ENCODE results near the gene ITPRID1.

- TF ChIP-seq CTCF (IDR thresholded peaks at IDR 0.05) (no peak), POLR2A (IDR thresholded peaks at IDR 0.05) (no peak)
Observed at GRCh38 chr7:31478018-31478417, 35.9 kb upstream of the ITPRID1 start.

All from uterus (tissue), 2 donors.